ENCODE measurements around the gene STX7. TPM values are rescaled to one million over a fixed set of nuclear protein-coding genes. Genes with fewer than 3 reads are reported as not detected.

STX7 gene
- total RNA-seq, 1 experiment from 2014 or later = 25.6 TPM

DNA sequence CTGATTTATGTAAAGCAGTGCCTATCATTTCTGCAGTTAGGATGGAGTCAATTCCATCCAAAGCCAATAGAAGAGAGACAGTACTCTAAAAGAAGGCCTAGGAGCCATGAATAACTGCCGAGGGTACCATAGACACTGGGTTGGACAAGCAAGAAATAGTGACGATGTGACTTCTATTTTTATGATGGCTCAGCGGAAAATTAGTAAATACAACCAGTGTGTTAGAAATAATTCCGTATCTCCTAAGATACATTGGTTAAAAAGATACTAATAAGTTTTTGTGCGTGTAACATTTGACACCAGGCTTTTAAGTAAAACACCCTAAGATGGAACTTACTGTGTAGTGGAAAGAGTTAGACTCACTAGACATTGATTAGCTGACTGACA is 66.1 kb downstream of the STX7 start:
- no peak for TF ChIP-seq NR2C2 (CRISPR knock-in tag; IDR thresholded peaks at IDR 0.05)
- TF ChIP-seq JUN (CRISPR knock-in tag; IDR thresholded peaks at IDR 0.05) = no peak
- TF ChIP-seq ATF1 (CRISPR knock-in tag; IDR thresholded peaks at IDR 0.05) = no peak
- no peak for TF ChIP-seq ZBTB21 (CRISPR knock-in tag; IDR thresholded peaks at IDR 0.05; ENCODE audit: borderline replicate concordance)
- no peak for TF ChIP-seq ZNF219 (CRISPR knock-in tag; IDR thresholded peaks at IDR 0.05; ENCODE audit: borderline replicate concordance)
- no peak for TF ChIP-seq ETV6 (CRISPR knock-in tag; IDR thresholded peaks at IDR 0.05)
- Mint-ChIP-seq H3K36me3 (peaks cover 11% of the 10 kb centered on the region), H3K4me3 (no peak overlapping the region), H3K4me1 (peaks cover 19% of the 10 kb centered on the region), H3K27me3 (ENCODE audit: low read depth) (no peaks in the 10 kb centered on the region; the same call in 1 of the 2 replicates), H3K27ac (no peak overlapping the region), H3K9me3 (peaks cover 16% of the 10 kb centered on the region)
- DNase-seq (ENCODE audit: low spot score) (no peak), ATAC-seq (no peak)
- CTCF ChIA-PET = interaction anchor here (1.2 kb wide), 1 partner anchor 167 kb away, joined by 3 read pairs; no protein-coding TSS in a partner anchor
- POLR2A ChIA-PET = no interaction called here

DNA sequence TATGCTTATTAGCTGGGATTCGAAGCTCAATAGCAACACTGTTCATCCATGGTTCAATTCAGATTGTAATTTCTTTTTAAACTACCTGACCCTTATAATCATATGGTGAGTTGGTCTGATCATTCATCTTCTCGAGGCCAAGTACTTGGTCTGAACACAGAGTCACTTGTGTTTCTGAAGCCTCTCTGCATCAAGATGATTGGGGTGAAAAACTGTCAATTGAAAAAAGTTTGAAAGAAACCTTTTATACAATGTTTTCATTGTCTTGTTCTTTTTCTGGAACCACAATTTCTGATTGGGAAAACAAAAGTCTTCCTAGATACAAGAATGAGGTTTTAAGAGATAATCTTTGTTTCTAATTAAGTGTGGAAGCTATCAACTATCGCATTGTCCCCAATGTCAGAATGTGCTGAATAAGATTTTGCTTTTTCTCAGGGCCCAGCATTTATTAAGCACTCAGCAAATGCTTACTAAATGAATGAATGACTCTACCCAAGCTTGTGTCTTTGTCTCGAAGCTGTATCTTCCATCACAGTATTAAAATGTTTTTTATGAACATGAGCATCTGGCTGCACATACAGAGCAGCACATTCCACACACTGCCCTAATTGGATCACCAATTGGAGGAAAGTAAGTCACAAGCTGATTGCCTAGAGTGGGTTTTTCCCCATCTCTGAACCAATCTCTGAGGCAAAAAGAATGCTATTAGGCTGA is 66.6 kb downstream of the STX7 start:
- Mint-ChIP-seq H3K4me3 (no peak overlapping the region), H3K27ac (no peak overlapping the region)
- POLR2A ChIA-PET = no interaction called here

DNA sequence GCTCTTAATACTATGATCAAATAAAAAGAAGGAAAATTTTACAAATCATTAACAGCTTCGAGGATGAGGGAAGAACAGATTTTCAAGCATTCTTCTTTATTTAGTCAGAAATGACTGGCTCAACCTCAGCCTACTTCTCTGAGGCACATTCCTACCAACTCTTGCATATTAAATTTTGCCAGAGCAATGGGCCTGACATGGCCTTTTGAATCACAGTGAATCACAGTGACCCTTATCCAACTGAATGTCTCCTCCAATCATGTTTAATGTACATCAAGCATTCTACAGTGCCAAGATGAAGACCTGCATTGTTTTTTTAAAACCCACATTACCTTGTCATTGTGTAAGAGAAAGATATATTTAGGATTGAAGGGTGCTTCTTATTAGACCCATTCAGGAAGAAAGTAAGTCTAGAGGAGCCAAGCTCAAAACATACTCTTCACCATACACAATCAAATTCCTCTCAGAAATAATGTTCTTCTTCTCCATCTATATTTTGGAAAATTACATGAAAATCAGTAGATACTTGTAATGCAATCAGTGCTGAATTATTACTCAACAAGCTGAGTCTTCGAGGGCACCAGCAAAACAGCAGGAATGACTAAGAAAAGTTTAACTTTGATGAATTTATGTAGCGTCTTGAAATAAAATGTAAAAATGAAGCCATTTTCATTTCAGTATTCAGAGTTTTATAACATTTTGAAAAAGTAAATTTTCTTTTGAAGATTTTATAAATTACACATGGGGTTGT is 67.5 kb downstream of the STX7 start:
- CTCF ChIA-PET = interaction anchor here (1.4 to 1.6 kb wide), 2 partner anchors 147 to 165 kb away, joined by 3 to 4 read pairs; no protein-coding TSS in a partner anchor
- Mint-ChIP-seq H3K36me3 (peaks cover 18% of the 10 kb centered on the region), H3K4me3 (no peak overlapping the region), H3K4me1 (peaks cover 19% of the 10 kb centered on the region), H3K27me3 (ENCODE audit: low read depth) (no peaks in the 10 kb centered on the region; the same call in 1 of the 2 replicates), H3K27ac (no peak overlapping the region), H3K9me3 (peaks cover 28% of the 10 kb centered on the region)
- DNase-seq (ENCODE audit: low spot score) (no peak), ATAC-seq (no peak; the same call in 1 of the 2 replicates)
- TF ChIP-seq SMAD4 (CRISPR knock-in tag; IDR thresholded peaks at IDR 0.05) (no peak), GABPB1 (CRISPR knock-in tag; IDR thresholded peaks at IDR 0.05) (no peak), KAT7 (CRISPR knock-in tag; IDR thresholded peaks at IDR 0.05; ENCODE audit: borderline replicate concordance) (no peak), ZNF671 (CRISPR knock-in tag; IDR thresholded peaks at IDR 0.05) (no peak), ZBTB21 (CRISPR knock-in tag; IDR thresholded peaks at IDR 0.05; ENCODE audit: borderline replicate concordance) (no peak), TP53 (CRISPR knock-in tag; IDR thresholded peaks at IDR 0.05) (no peak), IRF2 (CRISPR knock-in tag; IDR thresholded peaks at IDR 0.05; ENCODE audit: borderline replicate concordance, low read depth) (no peak), FOXK1 (CRISPR knock-in tag; IDR thresholded peaks at IDR 0.05) (no peak)
- TF ChIP-seq, protein P1, sequence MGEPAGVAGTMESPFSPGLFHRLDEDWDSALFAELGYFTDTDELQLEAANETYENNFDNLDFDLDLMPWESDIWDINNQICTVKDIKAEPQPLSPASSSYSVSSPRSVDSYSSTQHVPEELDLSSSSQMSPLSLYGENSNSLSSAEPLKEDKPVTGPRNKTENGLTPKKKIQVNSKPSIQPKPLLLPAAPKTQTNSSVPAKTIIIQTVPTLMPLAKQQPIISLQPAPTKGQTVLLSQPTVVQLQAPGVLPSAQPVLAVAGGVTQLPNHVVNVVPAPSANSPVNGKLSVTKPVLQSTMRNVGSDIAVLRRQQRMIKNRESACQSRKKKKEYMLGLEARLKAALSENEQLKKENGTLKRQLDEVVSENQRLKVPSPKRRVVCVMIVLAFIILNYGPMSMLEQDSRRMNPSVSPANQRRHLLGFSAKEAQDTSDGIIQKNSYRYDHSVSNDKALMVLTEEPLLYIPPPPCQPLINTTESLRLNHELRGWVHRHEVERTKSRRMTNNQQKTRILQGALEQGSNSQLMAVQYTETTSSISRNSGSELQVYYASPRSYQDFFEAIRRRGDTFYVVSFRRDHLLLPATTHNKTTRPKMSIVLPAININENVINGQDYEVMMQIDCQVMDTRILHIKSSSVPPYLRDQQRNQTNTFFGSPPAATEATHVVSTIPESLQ (CRISPR knock-in tag; IDR thresholded peaks at IDR 0.05) = no peak
- TF ChIP-seq, protein P2, sequence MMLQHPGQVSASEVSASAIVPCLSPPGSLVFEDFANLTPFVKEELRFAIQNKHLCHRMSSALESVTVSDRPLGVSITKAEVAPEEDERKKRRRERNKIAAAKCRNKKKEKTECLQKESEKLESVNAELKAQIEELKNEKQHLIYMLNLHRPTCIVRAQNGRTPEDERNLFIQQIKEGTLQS (CRISPR knock-in tag; conservative IDR thresholded peaks at IDR 0.05) = no peak
- POLR2A ChIA-PET = no interaction called here

More for the DNA sequence above, 66.6 kb downstream of the STX7 start:
- peaks cover 16% of the 10 kb centered on the region for H3K36me3 Mint-ChIP-seq
- TF ChIP-seq FOXK1 (CRISPR knock-in tag; IDR thresholded peaks at IDR 0.05) (no peak), SMAD4 (CRISPR knock-in tag; IDR thresholded peaks at IDR 0.05) (no peak), TP53 (CRISPR knock-in tag; IDR thresholded peaks at IDR 0.05) (no peak), CREM (CRISPR knock-in tag; IDR thresholded peaks at IDR 0.05) (no peak)
- TF ChIP-seq, protein P3, sequence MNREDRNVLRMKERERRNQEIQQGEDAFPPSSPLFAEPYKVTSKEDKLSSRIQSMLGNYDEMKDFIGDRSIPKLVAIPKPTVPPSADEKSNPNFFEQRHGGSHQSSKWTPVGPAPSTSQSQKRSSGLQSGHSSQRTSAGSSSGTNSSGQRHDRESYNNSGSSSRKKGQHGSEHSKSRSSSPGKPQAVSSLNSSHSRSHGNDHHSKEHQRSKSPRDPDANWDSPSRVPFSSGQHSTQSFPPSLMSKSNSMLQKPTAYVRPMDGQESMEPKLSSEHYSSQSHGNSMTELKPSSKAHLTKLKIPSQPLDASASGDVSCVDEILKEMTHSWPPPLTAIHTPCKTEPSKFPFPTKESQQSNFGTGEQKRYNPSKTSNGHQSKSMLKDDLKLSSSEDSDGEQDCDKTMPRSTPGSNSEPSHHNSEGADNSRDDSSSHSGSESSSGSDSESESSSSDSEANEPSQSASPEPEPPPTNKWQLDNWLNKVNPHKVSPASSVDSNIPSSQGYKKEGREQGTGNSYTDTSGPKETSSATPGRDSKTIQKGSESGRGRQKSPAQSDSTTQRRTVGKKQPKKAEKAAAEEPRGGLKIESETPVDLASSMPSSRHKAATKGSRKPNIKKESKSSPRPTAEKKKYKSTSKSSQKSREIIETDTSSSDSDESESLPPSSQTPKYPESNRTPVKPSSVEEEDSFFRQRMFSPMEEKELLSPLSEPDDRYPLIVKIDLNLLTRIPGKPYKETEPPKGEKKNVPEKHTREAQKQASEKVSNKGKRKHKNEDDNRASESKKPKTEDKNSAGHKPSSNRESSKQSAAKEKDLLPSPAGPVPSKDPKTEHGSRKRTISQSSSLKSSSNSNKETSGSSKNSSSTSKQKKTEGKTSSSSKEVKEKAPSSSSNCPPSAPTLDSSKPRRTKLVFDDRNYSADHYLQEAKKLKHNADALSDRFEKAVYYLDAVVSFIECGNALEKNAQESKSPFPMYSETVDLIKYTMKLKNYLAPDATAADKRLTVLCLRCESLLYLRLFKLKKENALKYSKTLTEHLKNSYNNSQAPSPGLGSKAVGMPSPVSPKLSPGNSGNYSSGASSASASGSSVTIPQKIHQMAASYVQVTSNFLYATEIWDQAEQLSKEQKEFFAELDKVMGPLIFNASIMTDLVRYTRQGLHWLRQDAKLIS (CRISPR knock-in tag; IDR thresholded peaks at IDR 0.05; ENCODE audit: borderline replicate concordance) = no peak
- DNase-seq (ENCODE audit: low spot score) (no peak), ATAC-seq (no peak)
- peaks cover 22% of the 10 kb centered on the region for H3K9me3 Mint-ChIP-seq
- peaks cover 19% of the 10 kb centered on the region for H3K4me1 Mint-ChIP-seq
- CTCF ChIA-PET = interaction anchor here (1.6 kb wide), 1 partner anchor 148 kb away, joined by 4 read pairs; no protein-coding TSS in a partner anchor
- no peaks in the 10 kb centered on the region; the same call in 1 of the 2 replicates for H3K27me3 Mint-ChIP-seq (ENCODE audit: low read depth)

All from WTC11 (cell line).